HG03521 (cell line): ENCODE results near the gene ANXA9.

Experiments
- ATAC-seq: cut with Tn5 transposase; IDR thresholded peaks from one replicate; pipeline ENCODE4 v1.9.1; 2021; ENCODE audit warnings: mild to moderate bottlenecking, moderate library complexity; ENCODE audit not compliant: unreplicated experiment

The ANXA9 gene

DNA sequence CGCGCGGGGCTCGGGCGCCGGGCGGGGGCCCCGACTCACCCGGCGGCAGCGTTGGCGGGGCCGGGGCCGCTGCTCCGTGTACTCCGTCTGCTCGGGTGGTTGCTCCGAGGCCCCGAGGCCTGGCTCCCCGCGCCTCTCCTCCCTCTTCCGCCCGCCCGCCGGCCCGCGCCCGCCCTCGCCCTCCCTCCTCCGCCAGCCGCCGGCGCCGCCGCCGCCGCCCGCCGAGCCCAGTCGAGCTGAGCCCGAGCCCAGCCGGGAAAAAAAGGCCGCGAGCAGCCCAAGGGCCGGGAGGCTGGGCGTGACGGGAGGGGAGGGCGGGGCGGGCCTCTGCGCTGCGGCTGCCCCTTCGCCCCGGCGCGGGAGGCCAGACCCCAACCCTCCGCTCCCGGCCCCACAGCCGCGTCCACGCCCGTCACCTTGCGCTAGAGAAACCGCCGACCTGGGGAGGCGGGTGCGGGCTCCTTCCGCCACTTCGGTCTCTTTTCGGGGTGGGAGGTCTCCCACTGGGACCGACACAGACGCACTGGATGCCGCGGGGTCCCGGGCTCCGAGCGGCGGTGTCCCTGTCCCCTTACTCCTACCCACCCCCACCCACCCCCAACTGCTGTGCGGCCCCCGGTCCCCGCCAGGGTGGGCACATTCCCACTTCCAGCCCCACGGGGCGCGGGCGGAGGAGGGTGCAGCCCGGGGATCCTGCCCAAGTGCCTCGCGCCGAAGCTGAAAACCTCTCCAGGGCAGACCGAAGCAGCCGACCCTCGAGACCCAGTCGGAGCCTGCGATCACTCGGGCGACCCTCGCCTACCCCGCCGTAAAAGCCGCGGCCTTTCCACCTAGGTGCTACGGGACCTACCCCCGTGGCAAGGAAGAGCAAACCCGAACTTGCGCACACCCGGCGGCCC lies 7.3 kb upstream of the ANXA9 start, which contains the start of gene CERS2:
TSS of gene CERS2 (minus strand) at position 256 of the 899 bp plus-strand sequence. CDS start 5,745 bp downstream, outside the sequence.
- ATAC-seq, result peak; percentile 48

- ATAC-seq, result no peak
These were observed 5.7 kb upstream of the ANXA9 start for GRCh38 chr1:150976401-150976821.

- no peak for ATAC-seq
These were observed 5.0 kb upstream of the ANXA9 start for GRCh38 chr1:150976879-150977694.

GRCh38 chr1:150979092-150980056 lies 2.7 kb upstream of the ANXA9 start:
- ATAC-seq, result peak; percentile 52

DNA sequence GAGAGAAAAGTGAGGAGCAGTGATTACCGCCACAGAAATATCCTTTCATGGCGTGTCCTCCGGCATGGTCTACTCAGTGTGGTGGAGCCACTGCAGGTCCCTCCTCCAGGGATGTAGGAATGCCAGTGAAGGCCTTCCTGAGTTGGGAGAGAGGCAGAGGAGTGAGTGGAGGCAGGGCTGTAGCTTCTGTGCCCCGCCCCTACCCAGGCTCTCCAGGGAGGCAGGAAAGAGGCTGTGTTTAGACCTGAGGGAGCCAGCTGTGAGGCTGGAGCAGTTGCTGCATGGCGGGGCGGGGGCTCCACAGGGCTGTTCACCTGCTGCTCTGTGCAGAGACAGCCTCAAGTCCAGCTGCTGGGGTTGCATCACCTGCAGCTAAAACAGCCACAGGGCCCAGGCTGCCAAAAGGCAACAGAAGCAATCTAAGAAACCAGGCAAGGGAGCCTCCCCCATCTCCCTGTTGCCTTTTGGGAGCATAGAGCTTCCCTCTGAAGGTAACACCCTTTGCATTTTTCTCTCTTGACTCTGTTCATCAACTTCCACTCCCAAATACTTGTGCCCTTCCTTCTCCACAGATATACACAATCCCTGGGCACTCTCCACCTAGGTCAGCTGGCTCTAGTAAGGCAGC lies 801 bp upstream of the ANXA9 start:
- ATAC-seq, result no peak

GRCh38 chr1:150985179-150985825 lies 3.2 kb downstream of the ANXA9 start:
- no peak for ATAC-seq

DNA sequence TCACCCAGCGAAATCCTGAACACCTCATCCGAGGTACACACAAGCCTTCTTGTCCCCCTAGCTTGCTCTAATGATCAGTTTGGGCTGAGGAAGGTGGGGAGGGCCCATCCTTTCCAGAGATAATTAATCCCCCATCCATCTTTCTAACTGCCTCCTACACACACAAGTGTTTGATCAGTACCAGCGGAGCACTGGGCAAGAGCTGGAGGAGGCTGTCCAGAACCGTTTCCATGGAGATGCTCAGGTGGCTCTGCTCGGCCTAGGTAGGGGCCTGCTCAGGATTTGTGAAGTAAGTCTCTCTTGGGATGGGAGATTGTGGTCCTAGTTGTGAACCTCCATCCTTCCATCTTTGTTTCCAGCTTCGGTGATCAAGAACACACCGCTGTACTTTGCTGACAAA lies 5.8 kb downstream of the ANXA9 start:
- no peak for ATAC-seq

DNA sequence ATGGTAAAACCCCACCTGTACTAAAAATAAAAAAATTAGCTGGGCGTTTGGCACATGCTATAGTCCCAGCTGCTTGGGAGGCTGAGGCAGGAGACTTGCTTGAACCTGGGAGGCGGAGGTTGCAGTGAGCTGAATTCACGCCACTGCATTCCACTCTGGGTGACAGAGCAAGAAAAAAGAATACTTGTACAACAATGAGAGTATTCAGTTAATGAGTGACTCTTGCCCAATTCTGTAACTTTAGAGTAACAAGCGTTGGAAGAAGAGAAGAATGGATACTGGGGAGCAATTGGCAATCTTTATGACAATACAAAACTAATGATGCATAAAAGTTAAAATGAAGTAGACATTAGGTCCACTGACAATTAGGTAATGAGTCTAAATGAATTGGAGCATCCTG lies 10.5 kb downstream of the ANXA9 start:
- ATAC-seq, result no peak

GRCh38 chr1:150994248-150994647 lies 12.2 kb downstream of the ANXA9 start:
- no peak for ATAC-seq

- no peak for ATAC-seq
These were observed 13.4 kb downstream of the ANXA9 start for GRCh38 chr1:150995460-150995859.

- no peak for ATAC-seq
These were observed 13.8 kb downstream of the ANXA9 start for GRCh38 chr1:150995896-150996295.

GRCh38 chr1:150997126-150997872 lies 15.2 kb downstream of the ANXA9 start:
- ATAC-seq, result no peak

DNA sequence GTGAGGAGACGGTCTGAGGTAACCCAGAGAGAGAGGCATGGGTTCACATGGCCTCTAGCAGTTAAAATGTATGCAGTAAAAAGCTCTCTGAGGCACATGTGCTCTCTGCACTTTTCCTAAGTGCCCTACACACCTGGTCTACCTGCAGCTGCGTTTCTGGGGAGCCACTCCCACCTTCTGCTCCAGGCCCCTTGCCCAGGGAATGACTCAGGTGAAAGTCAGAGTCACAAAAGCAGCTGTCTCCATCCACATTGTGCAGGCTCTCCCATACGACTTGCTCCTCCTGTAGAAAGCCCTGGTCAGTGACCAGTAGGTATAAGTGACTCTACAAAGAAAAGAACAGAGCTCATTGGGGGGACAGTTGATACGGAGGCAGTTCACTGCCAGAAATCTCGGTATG lies 15.9 kb downstream of the ANXA9 start:
- ATAC-seq, result no peak

DNA sequence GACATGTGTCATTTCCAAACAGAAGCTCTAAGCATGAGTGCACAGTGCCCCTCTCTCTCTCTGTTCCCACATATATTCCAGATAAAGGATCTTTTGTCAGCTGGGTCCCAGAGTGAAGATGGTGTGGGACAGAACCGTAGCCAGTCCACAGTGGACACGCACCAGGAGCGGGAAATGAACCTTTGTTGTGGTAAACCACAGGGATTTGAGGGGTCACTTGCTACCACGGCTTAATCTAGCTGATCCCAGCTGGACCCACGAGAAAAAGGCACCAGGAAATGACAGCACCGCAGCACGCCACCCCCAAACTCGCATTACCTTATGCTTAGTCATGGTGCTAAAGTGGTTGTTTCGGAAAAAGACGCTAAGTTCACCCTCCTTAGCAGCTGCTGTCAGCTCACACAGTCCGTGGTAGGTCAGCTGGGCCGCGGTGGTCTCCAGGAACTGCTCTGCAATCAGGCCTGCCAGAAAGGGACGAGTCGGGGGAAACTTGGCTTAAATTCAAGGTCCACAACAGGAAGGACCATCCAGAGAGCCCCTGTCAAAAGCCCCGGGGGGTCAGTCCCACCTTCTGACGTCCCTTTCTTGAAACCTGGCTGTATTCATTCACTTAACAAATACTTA lies 17.1 kb downstream of the ANXA9 start:
- no peak for ATAC-seq

DNA sequence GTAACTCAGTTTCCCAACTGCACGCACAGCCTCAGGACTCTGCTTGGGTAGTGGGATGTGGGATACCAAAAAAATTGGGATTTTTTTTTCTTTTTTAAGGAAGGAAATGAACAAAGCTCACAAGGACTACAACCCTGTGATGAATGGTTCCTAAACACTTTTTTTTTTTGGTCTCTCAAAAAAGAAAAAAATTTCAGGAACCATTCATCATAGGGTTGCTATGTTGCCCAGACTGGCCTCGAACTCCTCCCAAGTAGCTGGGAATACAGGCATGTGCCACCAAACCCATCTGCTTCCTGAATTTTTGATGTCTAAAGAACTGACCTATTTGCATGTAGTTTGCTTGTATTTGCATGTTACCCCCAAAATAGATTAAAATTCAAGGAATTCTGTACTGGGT lies 17.8 kb downstream of the ANXA9 start:
- no peak for ATAC-seq

- no peak for ATAC-seq
These were observed 18.3 kb downstream of the ANXA9 start for GRCh38 chr1:151000408-151000807.

DNA sequence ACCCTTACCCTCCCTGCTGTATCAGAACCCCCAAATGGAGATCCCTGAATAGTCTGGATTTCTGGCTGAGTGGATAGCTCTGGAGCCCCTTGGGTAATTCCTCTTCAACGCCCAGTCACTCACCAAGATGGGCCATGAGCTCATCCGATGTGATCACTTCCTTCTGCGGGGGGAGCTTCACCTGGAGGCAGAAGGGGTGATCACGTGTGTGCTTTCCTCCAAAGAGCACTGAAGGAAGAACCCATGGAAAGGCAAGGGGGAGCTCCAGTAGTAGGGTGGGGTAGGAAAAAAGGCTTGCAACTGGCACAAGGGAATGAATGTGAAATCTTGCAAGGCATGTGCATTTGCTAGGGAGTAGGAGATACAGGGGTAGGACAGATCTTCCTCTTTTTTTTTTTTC lies 19.5 kb downstream of the ANXA9 start:
- ATAC-seq, result no peak

DNA sequence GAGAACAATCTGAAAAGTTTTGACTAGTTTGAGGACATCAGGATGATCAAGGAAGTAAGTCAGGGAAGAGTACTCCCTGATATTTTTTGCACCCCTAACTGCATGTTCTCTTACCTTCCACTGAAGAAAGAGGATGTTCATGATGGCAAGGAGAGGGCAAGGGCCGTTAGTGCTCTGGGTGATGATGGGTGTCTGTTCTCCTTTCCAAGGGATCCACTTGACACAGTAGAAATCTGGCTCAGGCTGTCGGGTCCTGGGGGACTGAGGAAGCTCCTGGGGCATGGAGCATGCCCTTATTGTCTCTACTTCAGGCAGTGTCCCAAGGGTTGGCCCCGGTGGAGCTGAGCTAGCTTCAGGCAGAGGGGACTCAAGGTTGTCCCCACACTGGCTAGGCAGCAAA lies 20.0 kb downstream of the ANXA9 start:
- ATAC-seq, result no peak

DNA sequence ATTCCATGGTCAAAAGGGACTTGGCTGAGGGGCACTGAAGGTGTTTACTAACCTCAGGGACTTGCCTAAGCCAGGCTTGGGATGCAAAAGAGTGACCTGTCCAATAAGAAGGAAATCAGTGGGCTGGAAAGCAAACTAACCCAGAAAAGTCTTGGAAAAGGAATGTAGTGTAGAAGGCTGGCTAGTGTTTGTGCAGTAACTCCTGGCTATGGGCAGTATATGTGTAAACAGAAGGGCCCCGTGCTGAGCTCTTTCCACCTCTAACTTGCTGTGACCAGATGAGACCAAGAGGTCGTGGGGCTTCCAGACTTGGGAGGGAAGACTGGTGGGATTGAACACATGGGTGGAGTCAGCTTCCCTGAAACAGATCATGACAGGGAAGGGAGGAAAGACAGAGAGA lies 20.5 kb downstream of the ANXA9 start:
- no peak for ATAC-seq
